HepG2 (cell line): ENCODE data around the gene REEP3.

ENCODE experiments used
- BRCA1 ChIP-seq: sonication (generic); formaldehyde crosslinking; IDR thresholded peaks from 2 replicates; pipeline ENCODE4 v1.4.0; 2020; ENCODE audit warnings: missing genetic modification reagents
- CEBPZ ChIP-seq: IDR thresholded peaks from 2 replicates; pipeline ENCODE4 v1.6.1; 2012; ENCODE audit warnings: low read length, improper control_type of control experiment
- CTCF ChIP-seq: sonication (generic); formaldehyde crosslinking; IDR thresholded peaks from 2 replicates; pipeline ENCODE4 v1.5.0; 2020; ENCODE audit warnings: mild to moderate bottlenecking, missing genetic modification reagents, moderate library complexity
- HCFC1 ChIP-seq: fragments of 150-350 bp; IDR thresholded peaks from 2 replicates; pipeline ENCODE4 v1.6.1; 2014; ENCODE audit warnings: low read depth, low read length
- HMG20B ChIP-seq: conservative IDR thresholded peaks from 2 replicates; pipeline ENCODE4 v1.6.1; 2016; ENCODE audit warnings: missing genetic modification reagents, missing compliant biosample characterization
- NFYB ChIP-seq: sonication (generic); formaldehyde crosslinking; IDR thresholded peaks from 2 replicates; pipeline ENCODE4 v1.4.0; 2020; ENCODE audit warnings: missing genetic modification reagents
- STAG1 ChIP-seq: sonication (generic); formaldehyde crosslinking; IDR thresholded peaks from 2 replicates; pipeline ENCODE4 v1.4.0; 2020; ENCODE audit warnings: missing genetic modification reagents
- ZFP36L2 ChIP-seq: sonication (generic); formaldehyde crosslinking; IDR thresholded peaks from 2 replicates; pipeline ENCODE4 v1.4.0; 2020; ENCODE audit warnings: missing genetic modification reagents
- ZNF460 ChIP-seq: sonication (generic); formaldehyde crosslinking; IDR thresholded peaks from 2 replicates; pipeline ENCODE4 v1.5.1; 2020; ENCODE audit warnings: missing genetic modification reagents, mild to moderate bottlenecking, borderline replicate concordance
- ZNF780A ChIP-seq: sonication (generic); formaldehyde crosslinking; IDR thresholded peaks from 2 replicates; pipeline ENCODE4 v1.8.0; 2022; ENCODE audit warnings: mild to moderate bottlenecking, missing genetic modification reagents, moderate library complexity

GRCh38 chr10:63644418-63645142 lies 123.4 kb downstream of the REEP3 start:
- TF ChIP-seq ZNF460 (no peak), HCFC1 (no peak), STAG1 (CRISPR knock-in tag) (no peak), CTCF (CRISPR knock-in tag) (no peak), NFYB (CRISPR knock-in tag) (no peak), ZNF780A (CRISPR knock-in tag) (no peak), BRCA1 (CRISPR knock-in tag) (no peak), CEBPZ (no peak), HMG20B (no peak), ZFP36L2 (CRISPR knock-in tag) (no peak)
